Neural cell (in vitro differentiated cells): ENCODE measurements around the gene ARHGAP40. TPM values are rescaled to one million over a fixed set of nuclear protein-coding genes. Genes with fewer than 3 reads are reported as not detected.
"Not testable (repeated sequence)": the region's sequence is repeated elsewhere in the genome, so short reads cannot be mapped to it uniquely, and the experiment has no call there.

Experiments used
- H2AFZ ChIP-seq: fragments of 200-600, 300-800 bp; sonication (generic), shearing (Covaris generic); 2 replicates; pipeline ENCODE4 v1.6.0; 2014; ENCODE audit warnings: low read depth, mild to moderate bottlenecking, antibody characterized with exemption, low read length, moderate library complexity
- H3F3A ChIP-seq: fragments of 200-600 bp; shearing (Covaris generic); 2 replicates; pipeline ENCODE4 v1.6.1; 2016; ENCODE audit warnings: mild to moderate bottlenecking, moderate library complexity, mixed read lengths, antibody characterized with exemption, low read length; ENCODE audit not compliant: insufficient read depth, poor library complexity, severe bottlenecking
- H3K27ac ChIP-seq: fragments of 200-600, 300-800 bp; sonication (generic), shearing (Covaris generic); 2 replicates; pipeline ENCODE4 v1.5.1; 2014; ENCODE audit warnings: mild to moderate bottlenecking, low read length, moderate library complexity
- H3K27me3 ChIP-seq: fragments of 300-800, 200-600 bp; sonication (generic), shearing (Covaris generic); 2 replicates; pipeline ENCODE4 v1.6.0; 2014; ENCODE audit warnings: mild to moderate bottlenecking, low read depth, low read length, moderate library complexity; ENCODE audit not compliant: insufficient read depth
- H3K36me3 ChIP-seq: fragments of 300-800, 200-600 bp; sonication (generic), shearing (Covaris generic); 2 replicates; pipeline ENCODE4 v1.5.1; 2014; ENCODE audit warnings: mild to moderate bottlenecking, antibody characterized with exemption, low read length, moderate library complexity; ENCODE audit not compliant: insufficient read depth
- H3K4me2 ChIP-seq: fragments of 300-800, 200-600 bp; sonication (generic), shearing (Covaris generic); 2 replicates; pipeline ENCODE4 v1.6.0; 2014; ENCODE audit warnings: mild to moderate bottlenecking, low read length
- H3K4me3 ChIP-seq: fragments of 300-800, 200-600 bp; sonication (generic), shearing (Covaris generic); 2 replicates; pipeline ENCODE4 v1.5.1; 2014; ENCODE audit warnings: mild to moderate bottlenecking, low read length, moderate library complexity
- H3K79me2 ChIP-seq: fragments of 200-600 bp; shearing (Covaris generic); replicated peaks from 2 replicates; pipeline ENCODE4 v1.6.0; 2014; ENCODE audit warnings: mild to moderate bottlenecking, low read length, moderate library complexity; ENCODE audit not compliant: insufficient read depth
- H3K9ac ChIP-seq: fragments of 300-800, 200-600 bp; sonication (generic), shearing (Covaris generic); 2 replicates; pipeline ENCODE4 v1.6.1; 2016; ENCODE audit warnings: mild to moderate bottlenecking, low read length, mixed read lengths
- H3K9me2 ChIP-seq: fragments of 200-600 bp; shearing (Covaris generic); 2 replicates; pipeline ENCODE4 v1.6.1; 2016; ENCODE audit warnings: mild to moderate bottlenecking, low read length, mixed read lengths; ENCODE audit not compliant: insufficient read depth
- H3K9me3 ChIP-seq: fragments of 200-600, 300-800 bp; sonication (generic), shearing (Covaris generic); 2 replicates; pipeline ENCODE4 v1.6.1; 2016; ENCODE audit warnings: mild to moderate bottlenecking, mixed run types, low read length, moderate library complexity, mixed read lengths
- H4K20me1 ChIP-seq: fragments of 200-600 bp; shearing (Covaris generic); 2 replicates; pipeline ENCODE4 v1.6.1; 2016; ENCODE audit warnings: mild to moderate bottlenecking, mixed run types; ENCODE audit not compliant: insufficient read depth
- EP300 ChIP-seq: fragments of 450-650 bp; conservative IDR thresholded peaks from 2 replicates; pipeline ENCODE4 v1.6.1; 2014; ENCODE audit warnings: antibody characterized with exemption, mild to moderate bottlenecking, moderate library complexity; ENCODE audit not compliant: poor library complexity, severe bottlenecking
- EZH2 ChIP-seq: fragments of 200-600, 300-800 bp; shearing (Covaris generic), sonication (generic); IDR thresholded peaks from 2 replicates; pipeline ENCODE4 v1.6.1; 2014; ENCODE audit warnings: antibody characterized with exemption, low read length, borderline replicate concordance, mild to moderate bottlenecking; ENCODE audit not compliant: insufficient read depth, poor library complexity, severe bottlenecking
- MXI1 ChIP-seq: fragments of 450-650 bp; conservative IDR thresholded peaks from 2 replicates; pipeline ENCODE4 v1.6.1; 2014; ENCODE audit warnings: antibody characterized with exemption, mild to moderate bottlenecking; ENCODE audit not compliant: poor library complexity, severe bottlenecking
- POLR2AphosphoS5 ChIP-seq: IDR thresholded peaks from 2 replicates; pipeline ENCODE4 v1.6.1; 2012
- RAD21 ChIP-seq: fragments of 450-650 bp; conservative IDR thresholded peaks from 2 replicates; pipeline ENCODE4 v1.6.1; 2014; ENCODE audit warnings: antibody characterized with exemption, mild to moderate bottlenecking, moderate library complexity
- SMC3 ChIP-seq: fragments of 450-650 bp; conservative IDR thresholded peaks from 2 replicates; pipeline ENCODE4 v1.6.1; 2014; ENCODE audit warnings: antibody characterized with exemption, mild to moderate bottlenecking, moderate library complexity; ENCODE audit not compliant: poor library complexity
- TAF1 ChIP-seq: IDR thresholded peaks from 2 replicates; pipeline ENCODE4 v1.6.1; 2012; ENCODE audit warnings: low read depth
- polyA plus RNA-seq: library from polyadenylated mRNA; depleted of rRNA; stranded (reverse); fragments of >200 nt; gene quantifications from 2 replicates; pipeline ENCODE4 v1.2.3, GENCODE V29; 2014
- TF ChIP-seq, protein P1 (sequence below): fragments of 450-650 bp; IDR thresholded peaks from 2 replicates; pipeline ENCODE4 v1.5.1; 2014; ENCODE audit warnings: antibody characterized with exemption, mild to moderate bottlenecking, moderate library complexity; ENCODE audit not compliant: poor library complexity, severe bottlenecking
- TF ChIP-seq, protein P2 (sequence below): IDR thresholded peaks from 2 replicates; pipeline ENCODE4 v1.6.1; 2012; ENCODE audit warnings: borderline replicate concordance

ARHGAP40 gene
- polyA plus RNA-seq, 1 donor from 2014 or later = 0.61 TPM

DNA sequence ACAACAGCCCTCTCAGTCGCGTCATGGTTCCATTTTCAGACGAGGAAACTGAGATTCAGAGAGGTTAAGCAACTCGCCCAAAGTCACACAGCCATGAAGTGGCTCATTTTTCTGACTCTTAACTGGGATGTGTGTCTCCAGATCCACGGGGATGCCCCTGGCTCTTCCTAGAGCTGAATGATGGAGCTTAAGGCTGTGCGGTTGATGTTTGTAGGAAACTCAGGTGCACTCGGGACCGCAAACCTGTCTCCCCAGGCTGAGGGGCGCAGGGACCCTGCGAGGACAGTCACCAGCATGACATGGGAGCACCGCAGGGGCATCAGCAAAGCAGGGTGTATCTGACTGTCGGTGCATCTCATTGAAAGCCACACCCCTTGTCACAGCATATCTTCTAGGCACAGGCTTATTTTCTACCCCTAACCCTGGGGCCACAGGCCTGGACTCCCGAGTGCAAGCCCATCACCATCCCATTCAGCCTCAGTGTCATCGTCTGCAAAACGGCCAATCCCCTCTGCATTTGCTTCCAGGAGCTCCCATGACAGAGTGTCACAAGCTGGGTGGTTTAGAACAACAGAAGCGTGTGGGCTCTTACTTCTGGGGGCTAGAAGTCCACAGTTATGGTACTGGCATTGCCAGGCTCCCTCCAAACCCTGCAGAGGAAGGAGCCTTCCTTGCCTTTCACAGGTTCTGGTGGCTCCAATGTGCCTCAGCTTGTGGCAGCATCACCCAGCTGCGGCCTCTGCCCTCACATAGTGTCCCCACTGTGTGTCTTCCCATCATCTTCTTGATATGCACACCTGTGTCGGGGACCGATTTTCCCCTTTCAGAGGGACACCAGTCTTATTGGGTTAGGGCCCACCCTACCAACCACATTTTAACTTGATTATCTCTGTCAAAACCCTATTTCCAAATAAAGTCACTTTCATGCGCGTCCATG is 9.9 kb upstream of the ARHGAP40 start:
- Histone ChIP-seq H3K27ac (no peak overlapping the region), H3K27me3 (no peaks in the 10 kb centered on the region), H3K9ac (no peak overlapping the region), H3K79me2 (no peaks in the 10 kb centered on the region), H2AFZ (no peak overlapping the region), H3K4me2 (no peak overlapping the region), H3F3A (no peaks in the 10 kb centered on the region), H3K9me3 (no peaks in the 10 kb centered on the region), H3K4me3 (no peak overlapping the region), H4K20me1 (no peaks in the 10 kb centered on the region), H3K36me3 (no peaks in the 10 kb centered on the region), H3K9me2 (no peaks in the 10 kb centered on the region)
- TF ChIP-seq EZH2 (no peak), POLR2AphosphoS5 (no peak), MXI1 (no peak), RAD21 (no peak), TAF1 (no peak), EP300 (no peak), SMC3 (no peak)
- TF ChIP-seq, protein P1, sequence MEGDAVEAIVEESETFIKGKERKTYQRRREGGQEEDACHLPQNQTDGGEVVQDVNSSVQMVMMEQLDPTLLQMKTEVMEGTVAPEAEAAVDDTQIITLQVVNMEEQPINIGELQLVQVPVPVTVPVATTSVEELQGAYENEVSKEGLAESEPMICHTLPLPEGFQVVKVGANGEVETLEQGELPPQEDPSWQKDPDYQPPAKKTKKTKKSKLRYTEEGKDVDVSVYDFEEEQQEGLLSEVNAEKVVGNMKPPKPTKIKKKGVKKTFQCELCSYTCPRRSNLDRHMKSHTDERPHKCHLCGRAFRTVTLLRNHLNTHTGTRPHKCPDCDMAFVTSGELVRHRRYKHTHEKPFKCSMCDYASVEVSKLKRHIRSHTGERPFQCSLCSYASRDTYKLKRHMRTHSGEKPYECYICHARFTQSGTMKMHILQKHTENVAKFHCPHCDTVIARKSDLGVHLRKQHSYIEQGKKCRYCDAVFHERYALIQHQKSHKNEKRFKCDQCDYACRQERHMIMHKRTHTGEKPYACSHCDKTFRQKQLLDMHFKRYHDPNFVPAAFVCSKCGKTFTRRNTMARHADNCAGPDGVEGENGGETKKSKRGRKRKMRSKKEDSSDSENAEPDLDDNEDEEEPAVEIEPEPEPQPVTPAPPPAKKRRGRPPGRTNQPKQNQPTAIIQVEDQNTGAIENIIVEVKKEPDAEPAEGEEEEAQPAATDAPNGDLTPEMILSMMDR = no peak
- TF ChIP-seq, protein P2, sequence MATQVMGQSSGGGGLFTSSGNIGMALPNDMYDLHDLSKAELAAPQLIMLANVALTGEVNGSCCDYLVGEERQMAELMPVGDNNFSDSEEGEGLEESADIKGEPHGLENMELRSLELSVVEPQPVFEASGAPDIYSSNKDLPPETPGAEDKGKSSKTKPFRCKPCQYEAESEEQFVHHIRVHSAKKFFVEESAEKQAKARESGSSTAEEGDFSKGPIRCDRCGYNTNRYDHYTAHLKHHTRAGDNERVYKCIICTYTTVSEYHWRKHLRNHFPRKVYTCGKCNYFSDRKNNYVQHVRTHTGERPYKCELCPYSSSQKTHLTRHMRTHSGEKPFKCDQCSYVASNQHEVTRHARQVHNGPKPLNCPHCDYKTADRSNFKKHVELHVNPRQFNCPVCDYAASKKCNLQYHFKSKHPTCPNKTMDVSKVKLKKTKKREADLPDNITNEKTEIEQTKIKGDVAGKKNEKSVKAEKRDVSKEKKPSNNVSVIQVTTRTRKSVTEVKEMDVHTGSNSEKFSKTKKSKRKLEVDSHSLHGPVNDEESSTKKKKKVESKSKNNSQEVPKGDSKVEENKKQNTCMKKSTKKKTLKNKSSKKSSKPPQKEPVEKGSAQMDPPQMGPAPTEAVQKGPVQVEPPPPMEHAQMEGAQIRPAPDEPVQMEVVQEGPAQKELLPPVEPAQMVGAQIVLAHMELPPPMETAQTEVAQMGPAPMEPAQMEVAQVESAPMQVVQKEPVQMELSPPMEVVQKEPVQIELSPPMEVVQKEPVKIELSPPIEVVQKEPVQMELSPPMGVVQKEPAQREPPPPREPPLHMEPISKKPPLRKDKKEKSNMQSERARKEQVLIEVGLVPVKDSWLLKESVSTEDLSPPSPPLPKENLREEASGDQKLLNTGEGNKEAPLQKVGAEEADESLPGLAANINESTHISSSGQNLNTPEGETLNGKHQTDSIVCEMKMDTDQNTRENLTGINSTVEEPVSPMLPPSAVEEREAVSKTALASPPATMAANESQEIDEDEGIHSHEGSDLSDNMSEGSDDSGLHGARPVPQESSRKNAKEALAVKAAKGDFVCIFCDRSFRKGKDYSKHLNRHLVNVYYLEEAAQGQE = no peak

DNA sequence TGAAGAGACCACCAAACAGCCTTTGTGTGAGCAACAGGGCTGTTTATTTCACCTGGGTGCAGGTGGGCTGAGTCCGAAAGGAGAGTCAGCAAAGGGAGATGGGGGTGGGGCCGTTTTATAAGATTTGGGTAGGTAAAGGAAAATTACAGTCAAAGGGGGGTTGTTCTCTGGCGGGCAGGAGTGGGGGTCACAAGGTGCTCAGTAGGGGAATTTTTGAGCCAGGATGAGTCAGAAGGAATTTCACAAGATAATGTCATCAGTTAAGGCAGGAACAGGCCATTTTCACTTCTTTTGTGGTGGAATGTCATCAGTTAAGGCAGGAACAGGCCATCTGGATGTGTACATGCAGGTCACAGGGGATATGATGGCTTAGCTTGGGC is 9.2 kb upstream of the ARHGAP40 start:
- H3K79me2 ChIP-seq, H2AFZ ChIP-seq, H3F3A ChIP-seq, H3K9ac ChIP-seq, H3K27ac ChIP-seq, H3K4me2 ChIP-seq, H3K36me3 ChIP-seq, H4K20me1 ChIP-seq, H3K4me3 ChIP-seq, H3K9me3 ChIP-seq, H3K27me3 ChIP-seq, H3K9me2 ChIP-seq: not testable (repeated sequence)

DNA sequence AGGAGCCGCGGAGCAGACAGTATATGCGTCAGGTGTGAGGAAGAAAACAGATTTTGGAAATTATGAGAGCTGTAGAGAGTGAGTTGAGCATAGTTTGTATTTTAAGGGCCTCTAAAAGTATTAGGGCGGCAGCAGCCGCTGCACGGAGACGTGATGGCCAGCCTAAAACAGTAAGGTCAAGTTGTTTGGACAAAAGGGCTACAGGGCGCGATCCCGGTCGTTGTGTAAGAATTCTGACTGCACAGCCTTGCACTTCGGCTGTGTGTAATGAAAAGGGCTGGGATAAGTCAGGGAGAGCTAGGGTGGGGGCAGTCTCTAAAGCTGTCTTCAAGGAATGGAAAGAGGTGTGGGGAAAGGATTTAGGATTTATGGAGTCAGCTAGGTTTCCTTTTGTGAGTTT is 7.3 kb upstream of the ARHGAP40 start:
- H3F3A ChIP-seq, H3K4me3 ChIP-seq, H3K27ac ChIP-seq, H2AFZ ChIP-seq, H3K9ac ChIP-seq, H3K79me2 ChIP-seq, H3K36me3 ChIP-seq, H3K27me3 ChIP-seq, H3K9me2 ChIP-seq, H4K20me1 ChIP-seq, H3K9me3 ChIP-seq, H3K4me2 ChIP-seq: not testable (repeated sequence)

DNA sequence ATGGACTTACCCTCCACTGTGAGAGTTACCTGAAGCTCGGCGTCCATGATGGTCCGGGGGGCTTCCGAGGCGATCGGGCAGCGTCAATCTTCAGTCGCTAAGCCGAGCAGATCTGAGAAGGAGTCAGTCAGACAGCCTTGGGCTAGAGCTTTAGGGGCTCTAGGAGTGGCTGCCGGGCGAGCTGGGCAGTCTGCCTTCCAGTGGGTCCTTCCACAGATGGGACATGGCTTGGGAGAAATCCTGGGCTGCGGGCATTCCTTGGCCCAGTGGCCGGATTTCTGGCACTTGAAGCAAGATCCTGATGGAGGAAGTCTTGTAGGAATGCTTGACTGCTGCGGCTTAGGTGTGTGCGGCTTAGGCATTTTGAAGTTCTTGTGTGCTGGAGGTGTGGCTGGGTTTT is 5.7 kb upstream of the ARHGAP40 start:
- H3K79me2 ChIP-seq, H4K20me1 ChIP-seq, H3K9me2 ChIP-seq, H3F3A ChIP-seq, H3K4me3 ChIP-seq, H3K9ac ChIP-seq, H3K36me3 ChIP-seq, H3K27me3 ChIP-seq, H2AFZ ChIP-seq, H3K27ac ChIP-seq, H3K9me3 ChIP-seq, H3K4me2 ChIP-seq: not testable (repeated sequence)
